HepG2 (cell line): Measurements from ENCODE around the gene SEC23IP. TPM values are rescaled to one million over a fixed set of nuclear protein-coding genes. Genes with fewer than 3 reads are reported as not detected.

Source experiments
- AGO1 ChIP-seq: fragments of 200-400 bp; formaldehyde crosslinking; IDR thresholded peaks from 2 replicates; pipeline ENCODE4 v1.6.1; 2017; ENCODE audit warnings: mild to moderate bottlenecking, low read depth, low read length, moderate library complexity; ENCODE audit not compliant: poor library complexity, severe bottlenecking
- GPN1 ChIP-seq: sonication (generic); formaldehyde crosslinking; IDR thresholded peaks from 2 replicates; pipeline ENCODE4 v1.5.1; 2020; ENCODE audit warnings: missing genetic modification reagents, borderline replicate concordance
- MZF1 ChIP-seq: sonication (generic); formaldehyde crosslinking; IDR thresholded peaks from 2 replicates; pipeline ENCODE4 v1.8.1; 2023; ENCODE audit warnings: mild to moderate bottlenecking, missing genetic modification reagents, borderline replicate concordance
- NFE2 ChIP-seq: sonication (generic); formaldehyde crosslinking; IDR thresholded peaks from 2 replicates; pipeline ENCODE4 v1.4.0; 2020; ENCODE audit warnings: missing genetic modification reagents
- ZNF674 ChIP-seq: sonication (generic); formaldehyde crosslinking; IDR thresholded peaks from 2 replicates; pipeline ENCODE4 v1.5.0; 2020; ENCODE audit warnings: low read depth, mild to moderate bottlenecking, missing genetic modification reagents
- ZSCAN29 ChIP-seq: sonication (generic); formaldehyde crosslinking; conservative IDR thresholded peaks from 2 replicates; pipeline ENCODE4 v1.4.0; 2020; ENCODE audit warnings: mild to moderate bottlenecking, missing genetic modification reagents
- ZSCAN9 ChIP-seq: IDR thresholded peaks from 2 replicates; pipeline ENCODE4 v1.6.1; 2016; ENCODE audit warnings: borderline replicate concordance
- polyA plus RNA-seq, 8 experiments: library from polyadenylated mRNA; depleted of rRNA in 3 of 8; stranded (reverse) in 7 of 8; unstranded in 1 of 8; fragments of >200 nt; fragmentation: Illumina TruSeq in 4 of 8; extraction: Trizol in 4 of 8; gene quantifications; 2 replicates each; pipeline versions ENCODE4 v1.2.1 to v1.2.3, GENCODE V29; 2011 to 2016; ENCODE audit warnings: low read depth in 4 of 8, missing spikeins in 1 of 8, mixed read lengths in 1 of 8; ENCODE audit not compliant: insufficient read depth in 1 of 8
- total RNA-seq, 5 experiments: library from RNA; depleted of rRNA; stranded (reverse); fragments of >200 nt; fragmentation: Illumina TruSeq; extraction: Trizol; gene quantifications; 2 replicates each; pipeline ENCODE4 v1.2.3, GENCODE V29; 2016; ENCODE audit warnings: low read depth in 1 of 5
- TF ChIP-seq, protein P1 (sequence below): sonication (generic); formaldehyde crosslinking; IDR thresholded peaks from 2 replicates; pipeline ENCODE4 v1.4.0; 2020; ENCODE audit warnings: missing genetic modification reagents
- TF ChIP-seq, protein P2 (sequence below): IDR thresholded peaks from 2 replicates; pipeline ENCODE4 v1.4.0; 2020; ENCODE audit warnings: mild to moderate bottlenecking, missing genetic modification reagents
- TF ChIP-seq, protein P3 (sequence below): sonication (generic); formaldehyde crosslinking; IDR thresholded peaks from 2 replicates; pipeline ENCODE4 v1.4.0; 2020; ENCODE audit warnings: mild to moderate bottlenecking, missing genetic modification reagents

Gene SEC23IP
- total and polyA plus RNA-seq, 2 of the 13 experiments (the other 11 are each of a cell fraction or from before 2014, with no cell fraction given): 32.3 to 57.7 TPM

DNA sequence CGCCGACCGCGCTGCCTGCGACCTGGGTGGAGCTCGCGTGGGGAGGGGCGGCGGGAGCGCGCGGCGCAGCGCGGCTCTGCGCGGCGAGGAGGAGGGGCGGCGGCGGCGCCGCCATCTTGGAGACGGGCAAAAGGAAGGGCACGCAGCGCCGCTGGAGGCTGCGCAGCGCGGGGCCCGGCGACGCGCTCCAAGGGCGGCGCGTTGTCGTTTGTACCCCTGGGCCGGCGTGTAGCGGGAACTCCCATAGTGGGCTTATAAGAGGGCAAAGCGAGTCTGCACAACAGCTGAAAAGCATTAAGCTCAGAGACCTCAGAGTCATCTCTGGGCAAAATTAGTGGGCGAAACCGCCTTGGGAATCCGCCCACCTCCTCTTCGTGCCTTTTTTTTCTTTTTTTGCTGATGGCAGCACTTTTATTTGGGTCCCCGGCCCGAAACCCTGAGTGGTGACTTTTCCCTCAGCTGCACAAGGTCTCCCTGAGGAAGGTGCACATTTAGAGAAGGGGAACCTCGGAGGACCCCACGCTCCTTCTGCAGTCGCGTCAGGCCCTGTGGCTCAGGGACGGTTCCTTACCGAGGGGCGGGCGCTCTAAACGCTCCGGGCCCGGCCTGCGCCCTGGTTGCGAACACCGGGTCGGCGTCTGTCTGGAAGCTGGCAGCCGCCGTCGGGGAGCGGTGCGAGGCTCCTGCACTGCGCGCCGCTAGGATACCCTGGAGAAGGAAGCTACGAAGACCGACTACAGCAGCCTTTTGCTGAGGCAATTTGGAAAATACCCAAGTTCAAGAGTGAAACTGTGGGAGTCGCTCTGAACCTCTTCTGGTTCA, 19.5 kb upstream of the SEC23IP start (continued):
- no peak; the same call in 1 of the 2 replicates for TF ChIP-seq ZSCAN9 (CRISPR knock-in tag)
- no peak for TF ChIP-seq MZF1 (CRISPR knock-in tag)
- TF ChIP-seq ZNF674 (CRISPR knock-in tag): peak; percentile 63; the same call in 1 of the 2 replicates
- no peak for TF ChIP-seq NFE2 (CRISPR knock-in tag)
- TF ChIP-seq, protein P1, sequence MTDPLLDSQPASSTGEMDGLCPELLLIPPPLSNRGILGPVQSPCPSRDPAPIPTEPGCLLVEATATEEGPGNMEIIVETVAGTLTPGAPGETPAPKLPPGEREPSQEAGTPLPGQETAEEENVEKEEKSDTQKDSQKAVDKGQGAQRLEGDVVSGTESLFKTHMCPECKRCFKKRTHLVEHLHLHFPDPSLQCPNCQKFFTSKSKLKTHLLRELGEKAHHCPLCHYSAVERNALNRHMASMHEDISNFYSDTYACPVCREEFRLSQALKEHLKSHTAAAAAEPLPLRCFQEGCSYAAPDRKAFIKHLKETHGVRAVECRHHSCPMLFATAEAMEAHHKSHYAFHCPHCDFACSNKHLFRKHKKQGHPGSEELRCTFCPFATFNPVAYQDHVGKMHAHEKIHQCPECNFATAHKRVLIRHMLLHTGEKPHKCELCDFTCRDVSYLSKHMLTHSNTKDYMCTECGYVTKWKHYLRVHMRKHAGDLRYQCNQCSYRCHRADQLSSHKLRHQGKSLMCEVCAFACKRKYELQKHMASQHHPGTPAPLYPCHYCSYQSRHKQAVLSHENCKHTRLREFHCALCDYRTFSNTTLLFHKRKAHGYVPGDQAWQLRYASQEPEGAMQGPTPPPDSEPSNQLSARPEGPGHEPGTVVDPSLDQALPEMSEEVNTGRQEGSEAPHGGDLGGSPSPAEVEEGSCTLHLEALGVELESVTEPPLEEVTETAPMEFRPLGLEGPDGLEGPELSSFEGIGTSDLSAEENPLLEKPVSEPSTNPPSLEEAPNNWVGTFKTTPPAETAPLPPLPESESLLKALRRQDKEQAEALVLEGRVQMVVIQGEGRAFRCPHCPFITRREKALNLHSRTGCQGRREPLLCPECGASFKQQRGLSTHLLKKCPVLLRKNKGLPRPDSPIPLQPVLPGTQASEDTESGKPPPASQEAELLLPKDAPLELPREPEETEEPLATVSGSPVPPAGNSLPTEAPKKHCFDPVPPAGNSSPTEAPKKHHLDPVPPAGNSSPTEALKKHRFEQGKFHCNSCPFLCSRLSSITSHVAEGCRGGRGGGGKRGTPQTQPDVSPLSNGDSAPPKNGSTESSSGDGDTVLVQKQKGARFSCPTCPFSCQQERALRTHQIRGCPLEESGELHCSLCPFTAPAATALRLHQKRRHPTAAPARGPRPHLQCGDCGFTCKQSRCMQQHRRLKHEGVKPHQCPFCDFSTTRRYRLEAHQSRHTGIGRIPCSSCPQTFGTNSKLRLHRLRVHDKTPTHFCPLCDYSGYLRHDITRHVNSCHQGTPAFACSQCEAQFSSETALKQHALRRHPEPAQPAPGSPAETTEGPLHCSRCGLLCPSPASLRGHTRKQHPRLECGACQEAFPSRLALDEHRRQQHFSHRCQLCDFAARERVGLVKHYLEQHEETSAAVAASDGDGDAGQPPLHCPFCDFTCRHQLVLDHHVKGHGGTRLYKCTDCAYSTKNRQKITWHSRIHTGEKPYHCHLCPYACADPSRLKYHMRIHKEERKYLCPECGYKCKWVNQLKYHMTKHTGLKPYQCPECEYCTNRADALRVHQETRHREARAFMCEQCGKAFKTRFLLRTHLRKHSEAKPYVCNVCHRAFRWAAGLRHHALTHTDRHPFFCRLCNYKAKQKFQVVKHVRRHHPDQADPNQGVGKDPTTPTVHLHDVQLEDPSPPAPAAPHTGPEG: no peak
- 0 out of 2 replicates have a peak, but pooled peaks have one; percentile 24 for TF ChIP-seq ZSCAN29
- TF ChIP-seq, protein P2, sequence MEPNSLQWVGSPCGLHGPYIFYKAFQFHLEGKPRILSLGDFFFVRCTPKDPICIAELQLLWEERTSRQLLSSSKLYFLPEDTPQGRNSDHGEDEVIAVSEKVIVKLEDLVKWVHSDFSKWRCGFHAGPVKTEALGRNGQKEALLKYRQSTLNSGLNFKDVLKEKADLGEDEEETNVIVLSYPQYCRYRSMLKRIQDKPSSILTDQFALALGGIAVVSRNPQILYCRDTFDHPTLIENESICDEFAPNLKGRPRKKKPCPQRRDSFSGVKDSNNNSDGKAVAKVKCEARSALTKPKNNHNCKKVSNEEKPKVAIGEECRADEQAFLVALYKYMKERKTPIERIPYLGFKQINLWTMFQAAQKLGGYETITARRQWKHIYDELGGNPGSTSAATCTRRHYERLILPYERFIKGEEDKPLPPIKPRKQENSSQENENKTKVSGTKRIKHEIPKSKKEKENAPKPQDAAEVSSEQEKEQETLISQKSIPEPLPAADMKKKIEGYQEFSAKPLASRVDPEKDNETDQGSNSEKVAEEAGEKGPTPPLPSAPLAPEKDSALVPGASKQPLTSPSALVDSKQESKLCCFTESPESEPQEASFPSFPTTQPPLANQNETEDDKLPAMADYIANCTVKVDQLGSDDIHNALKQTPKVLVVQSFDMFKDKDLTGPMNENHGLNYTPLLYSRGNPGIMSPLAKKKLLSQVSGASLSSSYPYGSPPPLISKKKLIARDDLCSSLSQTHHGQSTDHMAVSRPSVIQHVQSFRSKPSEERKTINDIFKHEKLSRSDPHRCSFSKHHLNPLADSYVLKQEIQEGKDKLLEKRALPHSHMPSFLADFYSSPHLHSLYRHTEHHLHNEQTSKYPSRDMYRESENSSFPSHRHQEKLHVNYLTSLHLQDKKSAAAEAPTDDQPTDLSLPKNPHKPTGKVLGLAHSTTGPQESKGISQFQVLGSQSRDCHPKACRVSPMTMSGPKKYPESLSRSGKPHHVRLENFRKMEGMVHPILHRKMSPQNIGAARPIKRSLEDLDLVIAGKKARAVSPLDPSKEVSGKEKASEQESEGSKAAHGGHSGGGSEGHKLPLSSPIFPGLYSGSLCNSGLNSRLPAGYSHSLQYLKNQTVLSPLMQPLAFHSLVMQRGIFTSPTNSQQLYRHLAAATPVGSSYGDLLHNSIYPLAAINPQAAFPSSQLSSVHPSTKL (CRISPR knock-in tag): 0 out of 2 replicates have a peak, but pooled peaks have one; percentile 11
- TF ChIP-seq AGO1: no peak
- no peak for TF ChIP-seq GPN1
- TF ChIP-seq, protein P3, sequence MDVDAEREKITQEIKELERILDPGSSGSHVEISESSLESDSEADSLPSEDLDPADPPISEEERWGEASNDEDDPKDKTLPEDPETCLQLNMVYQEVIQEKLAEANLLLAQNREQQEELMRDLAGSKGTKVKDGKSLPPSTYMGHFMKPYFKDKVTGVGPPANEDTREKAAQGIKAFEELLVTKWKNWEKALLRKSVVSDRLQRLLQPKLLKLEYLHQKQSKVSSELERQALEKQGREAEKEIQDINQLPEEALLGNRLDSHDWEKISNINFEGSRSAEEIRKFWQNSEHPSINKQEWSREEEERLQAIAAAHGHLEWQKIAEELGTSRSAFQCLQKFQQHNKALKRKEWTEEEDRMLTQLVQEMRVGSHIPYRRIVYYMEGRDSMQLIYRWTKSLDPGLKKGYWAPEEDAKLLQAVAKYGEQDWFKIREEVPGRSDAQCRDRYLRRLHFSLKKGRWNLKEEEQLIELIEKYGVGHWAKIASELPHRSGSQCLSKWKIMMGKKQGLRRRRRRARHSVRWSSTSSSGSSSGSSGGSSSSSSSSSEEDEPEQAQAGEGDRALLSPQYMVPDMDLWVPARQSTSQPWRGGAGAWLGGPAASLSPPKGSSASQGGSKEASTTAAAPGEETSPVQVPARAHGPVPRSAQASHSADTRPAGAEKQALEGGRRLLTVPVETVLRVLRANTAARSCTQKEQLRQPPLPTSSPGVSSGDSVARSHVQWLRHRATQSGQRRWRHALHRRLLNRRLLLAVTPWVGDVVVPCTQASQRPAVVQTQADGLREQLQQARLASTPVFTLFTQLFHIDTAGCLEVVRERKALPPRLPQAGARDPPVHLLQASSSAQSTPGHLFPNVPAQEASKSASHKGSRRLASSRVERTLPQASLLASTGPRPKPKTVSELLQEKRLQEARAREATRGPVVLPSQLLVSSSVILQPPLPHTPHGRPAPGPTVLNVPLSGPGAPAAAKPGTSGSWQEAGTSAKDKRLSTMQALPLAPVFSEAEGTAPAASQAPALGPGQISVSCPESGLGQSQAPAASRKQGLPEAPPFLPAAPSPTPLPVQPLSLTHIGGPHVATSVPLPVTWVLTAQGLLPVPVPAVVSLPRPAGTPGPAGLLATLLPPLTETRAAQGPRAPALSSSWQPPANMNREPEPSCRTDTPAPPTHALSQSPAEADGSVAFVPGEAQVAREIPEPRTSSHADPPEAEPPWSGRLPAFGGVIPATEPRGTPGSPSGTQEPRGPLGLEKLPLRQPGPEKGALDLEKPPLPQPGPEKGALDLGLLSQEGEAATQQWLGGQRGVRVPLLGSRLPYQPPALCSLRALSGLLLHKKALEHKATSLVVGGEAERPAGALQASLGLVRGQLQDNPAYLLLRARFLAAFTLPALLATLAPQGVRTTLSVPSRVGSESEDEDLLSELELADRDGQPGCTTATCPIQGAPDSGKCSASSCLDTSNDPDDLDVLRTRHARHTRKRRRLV (CRISPR knock-in tag): 0 out of 2 replicates have a peak, but pooled peaks have one; percentile 54
